GM21723 (cell line): ENCODE data around the gene ABLIM1.

Experiments
- ATAC-seq: cut with Tn5 transposase; IDR thresholded peaks from one replicate; pipeline ENCODE4 v1.9.1; 2021; ENCODE audit warnings: mild to moderate bottlenecking, moderate library complexity; ENCODE audit not compliant: unreplicated experiment

Gene ABLIM1

DNA sequence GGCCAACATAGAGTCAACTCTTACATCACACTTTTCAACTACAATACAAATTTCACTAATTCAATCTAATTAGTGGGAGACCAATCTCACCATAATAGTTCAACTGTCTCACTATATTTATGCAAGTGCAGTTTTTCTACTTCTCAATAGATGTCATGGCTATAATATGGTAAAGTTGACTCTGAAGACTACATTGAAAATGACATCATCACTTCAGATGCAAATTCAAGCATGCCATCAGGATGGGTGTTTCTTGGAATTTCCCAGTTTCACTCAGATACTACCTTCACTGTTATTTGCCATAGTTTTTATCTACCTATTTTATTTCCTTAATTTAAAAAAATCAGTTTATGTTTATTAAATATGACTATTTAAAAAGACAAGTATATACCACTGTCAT is 67.1 kb downstream of the ABLIM1 start:
- no peak for ATAC-seq

DNA sequence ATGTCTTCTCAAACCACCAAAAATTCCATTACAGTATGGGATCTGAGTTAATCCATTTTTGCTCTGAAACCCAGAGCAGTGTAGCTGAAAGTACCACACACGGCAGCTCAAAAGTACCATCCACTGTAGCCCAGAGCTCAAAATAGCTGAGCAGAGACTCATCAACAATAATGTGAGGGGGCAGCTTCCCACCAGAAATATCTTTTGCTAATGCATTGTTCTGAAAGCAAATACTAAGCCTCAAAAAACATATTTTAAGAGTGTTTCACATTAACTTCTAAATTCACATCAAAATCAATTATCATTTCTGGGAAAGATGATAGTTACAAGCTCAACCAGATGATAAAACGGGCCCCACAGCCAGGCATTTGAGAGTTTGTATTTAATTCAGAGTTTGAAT is 73.7 kb downstream of the ABLIM1 start:
- no peak for ATAC-seq

DNA sequence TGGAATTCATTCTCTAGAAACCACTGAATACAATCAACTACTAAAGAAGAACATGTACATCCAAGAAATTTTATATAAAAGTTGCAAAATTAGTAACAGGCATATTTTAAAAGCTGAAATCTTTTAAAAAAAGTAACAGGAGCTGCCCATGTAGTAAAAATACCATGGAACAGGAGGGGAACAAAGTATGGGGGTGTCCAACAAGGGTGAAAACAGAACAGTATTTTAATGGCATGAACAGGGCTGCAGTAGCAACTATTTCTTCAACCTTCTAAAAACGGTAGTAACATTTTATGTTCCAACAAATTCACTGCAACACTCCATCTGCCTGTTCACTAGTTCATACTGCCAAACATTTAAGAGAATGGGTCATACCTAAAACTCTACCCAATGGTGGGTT is 77.0 kb downstream of the ABLIM1 start:
- ATAC-seq = no peak

DNA sequence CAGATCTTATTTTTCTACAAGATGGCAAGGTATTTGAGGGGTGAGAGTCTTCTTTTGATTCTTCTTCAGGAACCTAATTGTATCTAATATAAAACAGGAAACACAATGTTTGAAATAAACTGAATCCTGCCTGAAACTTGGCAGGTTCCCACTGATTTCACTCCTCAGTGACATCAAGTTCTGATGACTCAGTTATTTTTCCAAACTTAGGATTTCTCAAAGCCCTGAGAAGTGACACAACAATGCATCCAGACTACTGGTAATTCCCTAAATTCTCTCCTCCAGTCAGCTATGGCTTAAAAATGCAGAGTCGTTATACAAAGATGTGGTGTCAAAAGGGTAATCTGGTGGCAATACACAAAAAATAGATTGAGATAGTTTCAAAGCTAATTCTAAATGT is 80.9 kb downstream of the ABLIM1 start:
- ATAC-seq = no peak

DNA sequence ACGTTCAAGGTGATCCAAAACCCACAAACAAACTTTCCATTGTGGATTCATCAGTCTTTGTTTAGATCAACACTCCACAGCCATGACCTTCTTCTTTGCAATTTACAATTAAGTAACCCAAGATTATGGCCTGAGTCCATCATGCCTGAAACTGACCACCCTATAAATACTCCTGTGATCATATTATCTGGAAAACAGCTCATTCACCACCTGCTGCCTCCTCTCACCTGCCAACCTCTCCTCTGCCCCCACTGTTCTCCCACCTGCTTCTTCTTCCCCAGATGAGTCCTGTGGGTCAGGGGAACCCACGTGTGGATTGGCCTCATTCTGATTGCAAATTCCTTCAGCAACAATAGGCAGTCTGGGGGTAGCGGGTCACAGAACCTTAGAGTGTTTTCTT is 81.4 kb downstream of the ABLIM1 start:
- no peak for ATAC-seq

DNA sequence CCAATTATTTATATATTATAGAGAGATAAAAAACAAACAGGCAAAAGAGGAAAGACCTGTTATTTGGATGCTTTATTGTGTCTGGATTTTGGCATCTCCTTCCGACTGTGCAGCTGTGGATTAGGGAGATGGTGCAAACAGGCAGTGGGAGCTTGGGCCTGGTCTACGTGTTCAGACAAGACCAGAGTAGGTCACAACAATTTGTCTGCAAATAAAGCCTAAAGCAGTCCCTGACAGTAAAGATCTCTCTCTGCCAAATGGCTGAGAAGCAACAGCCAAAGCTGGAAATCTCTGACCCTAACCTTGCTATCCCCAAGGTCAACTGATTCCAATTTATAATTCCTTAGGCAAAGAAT is 82.0 kb downstream of the ABLIM1 start:
- no peak for ATAC-seq

DNA sequence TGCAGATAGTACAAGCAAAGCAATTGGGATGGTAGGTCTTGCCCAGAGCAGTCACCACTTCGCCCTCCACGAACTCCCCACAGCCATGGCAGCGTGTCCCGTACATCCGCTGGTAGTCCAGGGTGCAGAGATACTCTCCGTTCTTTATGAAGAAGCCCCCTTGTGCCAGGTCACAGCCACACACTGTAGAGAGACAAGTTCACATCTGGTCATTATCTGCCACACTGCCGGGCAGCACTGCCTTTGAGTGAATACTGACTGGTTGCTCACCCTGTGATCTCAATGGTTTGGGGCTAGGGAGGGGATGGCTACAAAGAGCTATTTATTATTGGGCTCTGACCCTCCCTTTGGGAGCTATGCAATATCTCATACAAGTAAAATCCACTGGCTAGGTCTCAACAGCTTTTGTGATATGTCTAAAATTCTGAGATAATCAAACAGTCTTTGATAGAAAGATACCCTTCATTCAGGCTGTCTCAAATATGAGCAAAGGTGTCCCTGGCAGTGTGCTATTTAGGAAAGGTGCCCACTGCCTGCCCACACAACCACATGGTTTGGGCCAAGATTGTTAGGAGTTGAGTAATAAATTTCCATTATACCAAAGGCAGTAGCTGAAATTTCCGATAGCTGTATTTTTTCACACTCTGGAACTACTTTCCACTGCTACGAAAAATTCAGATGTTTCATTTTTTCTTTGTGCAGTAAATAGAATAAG is 82.5 kb downstream of the ABLIM1 start:
- ATAC-seq = no peak

DNA sequence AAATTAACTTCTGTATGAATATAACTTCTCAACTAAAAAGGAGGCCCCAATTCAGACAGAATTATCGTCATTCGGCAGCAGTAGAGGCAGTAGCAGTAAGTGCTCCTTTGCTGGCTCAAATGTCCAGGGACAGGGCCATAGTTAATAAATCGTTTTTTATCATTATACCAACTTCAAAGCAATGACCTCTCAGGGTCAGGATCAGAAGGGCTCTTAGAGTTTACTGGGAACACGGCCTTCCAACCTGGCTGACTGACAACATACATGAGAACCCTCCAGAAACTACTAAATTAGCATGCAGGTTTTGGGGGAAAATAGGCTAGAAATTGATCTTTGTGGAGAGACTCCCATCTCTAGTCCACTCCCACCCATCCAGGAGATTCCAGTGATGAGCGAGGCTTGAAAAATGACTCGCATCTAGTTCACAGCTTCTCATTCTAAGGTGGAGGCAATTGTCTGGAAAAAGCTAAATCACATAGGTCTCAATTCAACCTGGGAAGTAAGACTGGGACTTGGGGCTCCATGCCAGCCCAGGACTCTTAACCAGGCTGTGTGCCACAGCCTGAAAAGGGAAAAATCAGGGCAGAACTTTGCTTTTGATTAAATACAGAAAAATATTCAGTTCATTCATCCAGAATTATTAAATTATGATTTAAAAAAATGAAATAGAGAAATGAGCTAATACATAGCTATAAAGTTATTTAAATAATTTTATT is 84.6 kb downstream of the ABLIM1 start:
- no peak for ATAC-seq

DNA sequence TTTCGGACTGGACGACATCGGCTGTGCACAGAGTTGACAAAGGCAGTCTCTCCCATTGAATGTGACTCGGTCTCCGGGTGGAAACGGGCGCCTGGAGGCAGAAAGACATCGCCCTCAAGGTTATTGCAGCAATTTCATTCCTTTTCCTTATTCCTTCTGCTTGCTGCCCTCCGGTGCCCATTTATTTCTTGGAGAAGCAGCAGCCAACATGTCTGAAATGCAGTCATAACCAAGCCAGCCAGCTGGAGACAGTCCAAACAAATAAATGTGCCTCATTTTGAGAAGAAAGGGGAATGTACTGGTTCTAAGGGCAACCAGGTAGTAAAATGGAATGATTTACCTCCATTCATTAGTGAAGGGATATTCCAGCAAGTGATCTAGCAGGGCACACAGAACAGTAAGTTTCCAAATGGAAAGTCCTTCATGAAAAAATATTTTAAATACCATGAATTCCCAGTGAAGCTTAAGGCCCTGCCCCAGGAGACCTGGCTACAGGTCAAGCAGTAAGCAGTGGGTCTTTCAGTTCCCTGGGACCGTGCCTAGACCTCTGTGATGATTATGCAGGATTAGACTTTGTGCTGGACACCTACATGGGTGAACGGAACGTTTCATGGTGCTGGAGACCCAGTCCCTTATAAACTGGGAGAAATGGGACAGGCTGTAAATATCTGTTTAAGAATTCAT is 86.6 kb downstream of the ABLIM1 start:
- no peak for ATAC-seq

DNA sequence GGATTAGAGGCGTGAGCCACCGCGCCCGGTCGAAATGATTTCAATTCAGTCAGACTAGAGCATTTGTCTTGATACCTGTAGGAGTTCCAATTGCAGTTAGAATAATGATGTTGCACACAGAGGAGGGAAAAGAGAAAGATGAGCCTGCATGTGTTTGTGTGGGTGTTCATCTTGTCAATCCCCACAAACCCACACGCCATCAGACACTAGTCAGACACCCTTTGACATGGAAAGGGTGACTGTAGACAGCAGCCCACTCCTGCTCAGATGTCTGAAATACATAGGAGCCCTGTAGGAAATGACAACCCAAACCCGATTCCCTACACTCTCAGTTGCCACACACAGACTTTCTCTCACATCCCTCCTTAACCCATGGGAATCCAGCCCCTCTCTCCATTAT is 92.0 kb downstream of the ABLIM1 start:
- ATAC-seq = no peak

DNA sequence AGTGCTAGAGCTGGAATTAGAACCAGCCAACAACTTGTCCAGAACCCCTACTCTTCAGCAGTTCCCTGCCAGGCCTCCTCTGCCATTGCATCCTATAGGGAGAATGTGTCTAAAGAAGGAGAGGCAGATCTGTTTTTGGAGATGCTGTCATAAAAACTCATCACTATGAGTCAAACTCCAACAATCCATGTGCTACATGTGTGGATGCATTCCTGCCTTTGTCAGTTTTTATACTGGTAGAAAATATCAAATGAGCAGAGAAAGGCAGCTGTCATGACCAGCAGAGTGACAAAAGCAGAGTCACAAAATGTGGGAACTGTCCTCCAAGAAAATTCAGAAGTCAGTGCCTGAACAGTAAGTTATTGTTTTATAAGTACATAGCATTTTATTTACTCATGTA is 93.0 kb downstream of the ABLIM1 start:
- no peak for ATAC-seq

DNA sequence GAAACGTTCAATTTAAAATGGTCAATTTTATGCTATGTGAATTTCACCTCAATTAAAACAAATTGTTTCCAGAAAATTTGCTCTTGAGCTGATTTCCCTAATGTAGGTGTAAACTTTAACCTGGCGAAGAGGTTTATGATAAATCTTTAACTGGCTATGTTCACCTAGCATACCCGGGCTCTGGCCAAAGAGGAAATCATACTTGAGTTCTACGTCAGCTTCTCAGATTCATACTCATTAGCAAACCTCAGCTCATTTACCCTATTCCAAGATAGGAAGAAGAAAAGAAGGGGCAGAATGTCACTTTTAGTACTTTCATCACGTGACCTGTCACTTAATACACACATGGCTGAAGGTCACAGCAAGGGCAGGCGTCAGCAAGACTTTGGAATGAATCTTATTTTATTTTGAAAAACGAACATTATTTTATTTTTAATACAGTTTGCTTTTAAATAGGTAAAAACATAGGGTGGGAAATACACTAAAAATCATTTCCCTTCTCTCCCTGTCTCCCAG is 97.0 kb downstream of the ABLIM1 start:
- no peak for ATAC-seq

DNA sequence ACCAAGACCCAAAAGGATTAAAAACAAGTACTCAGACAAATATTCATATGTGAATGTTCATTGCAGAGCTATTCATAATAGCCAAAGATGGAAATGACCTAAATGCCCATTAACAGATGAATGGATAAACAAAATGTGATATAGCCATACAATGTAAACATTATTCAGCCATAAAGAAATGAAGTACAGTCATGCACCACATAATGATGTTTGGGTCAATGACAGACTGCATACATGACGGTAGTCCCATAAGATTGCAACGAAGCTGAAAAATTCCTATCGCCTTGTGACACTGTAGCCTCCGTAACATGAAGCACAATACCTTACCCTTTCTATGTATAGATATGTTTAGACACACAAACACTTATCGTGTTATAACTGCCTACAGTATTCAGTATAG is 97.9 kb downstream of the ABLIM1 start:
- ATAC-seq = no peak

DNA sequence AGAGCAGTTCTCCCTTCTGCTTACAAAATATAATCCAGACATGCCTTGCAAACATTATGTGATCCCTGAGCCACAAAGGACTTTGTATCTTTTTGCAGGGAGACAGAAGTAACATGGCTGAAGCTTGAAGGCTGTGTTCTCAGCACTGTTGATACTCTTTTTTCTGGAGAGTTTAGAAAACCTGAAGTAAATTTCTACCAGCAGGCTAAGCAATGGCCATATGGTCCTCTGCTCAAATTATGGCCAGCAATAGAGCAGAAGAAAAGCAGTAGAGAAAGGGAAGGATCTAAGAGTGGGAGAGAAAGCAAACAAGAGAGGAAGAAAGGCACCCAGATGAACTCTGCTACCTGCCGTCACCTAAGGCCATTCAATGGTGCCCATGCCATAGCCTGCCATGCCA is 98.4 kb downstream of the ABLIM1 start:
- no peak for ATAC-seq

DNA sequence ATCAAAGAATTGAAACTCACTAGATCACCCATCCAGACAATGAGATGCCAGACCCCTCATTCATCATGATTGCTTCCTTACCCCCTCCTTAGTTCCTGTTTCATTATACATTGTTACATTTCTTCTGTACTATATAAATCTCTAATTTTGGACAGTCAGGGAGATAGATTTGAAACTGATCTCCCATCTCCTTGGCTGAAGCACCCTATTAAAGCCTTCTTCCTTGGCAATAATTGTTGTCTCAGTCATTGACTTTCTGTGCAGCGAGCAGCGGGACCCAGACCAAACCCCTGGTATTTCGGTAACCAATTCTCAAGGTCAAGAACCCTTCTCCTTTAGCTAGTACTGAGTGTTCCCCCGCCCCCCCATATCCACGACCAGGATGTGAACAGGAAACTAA is 100.2 kb downstream of the ABLIM1 start:
- no peak for ATAC-seq

DNA sequence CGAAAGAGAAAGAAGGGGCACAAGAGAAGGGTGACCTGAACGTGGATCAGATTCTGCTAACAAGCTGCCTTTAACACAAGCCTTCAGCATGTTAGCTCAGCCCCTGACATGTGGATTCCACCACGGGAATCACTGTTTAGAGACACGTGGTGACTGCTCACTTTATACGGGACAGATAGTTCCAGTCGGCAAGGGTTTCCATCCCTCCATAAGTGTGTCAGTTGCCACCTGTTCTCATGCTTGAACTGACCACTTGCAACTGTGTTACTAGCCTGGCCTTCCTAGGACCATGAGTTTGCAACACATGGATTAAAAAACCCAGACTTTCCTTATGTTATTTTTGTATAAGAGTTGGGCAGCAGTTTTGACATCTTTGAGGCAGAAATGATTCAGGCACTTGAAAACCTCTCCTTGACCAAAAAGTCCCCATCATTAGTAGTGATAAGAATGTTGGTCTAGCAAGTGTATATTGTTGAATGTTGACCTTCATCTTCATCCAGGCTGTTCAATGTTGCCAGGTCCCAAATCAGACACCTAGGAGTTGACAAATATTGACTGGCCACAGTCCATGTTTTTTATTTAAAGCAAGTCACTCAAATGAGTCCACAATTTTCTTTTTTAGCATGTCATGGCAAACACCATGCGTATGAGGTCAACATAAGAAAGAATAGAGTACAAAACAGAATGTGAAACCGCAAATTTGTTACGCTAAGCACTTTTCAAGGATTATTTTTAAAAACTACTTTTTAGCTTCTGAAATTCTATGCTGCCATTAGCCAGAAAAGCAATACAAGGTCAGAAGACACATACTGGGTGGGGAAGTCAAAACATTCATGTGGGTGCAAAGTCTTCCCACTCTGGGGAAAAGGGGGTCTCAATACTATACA is 101.6 kb downstream of the ABLIM1 start:
- no peak for ATAC-seq

DNA sequence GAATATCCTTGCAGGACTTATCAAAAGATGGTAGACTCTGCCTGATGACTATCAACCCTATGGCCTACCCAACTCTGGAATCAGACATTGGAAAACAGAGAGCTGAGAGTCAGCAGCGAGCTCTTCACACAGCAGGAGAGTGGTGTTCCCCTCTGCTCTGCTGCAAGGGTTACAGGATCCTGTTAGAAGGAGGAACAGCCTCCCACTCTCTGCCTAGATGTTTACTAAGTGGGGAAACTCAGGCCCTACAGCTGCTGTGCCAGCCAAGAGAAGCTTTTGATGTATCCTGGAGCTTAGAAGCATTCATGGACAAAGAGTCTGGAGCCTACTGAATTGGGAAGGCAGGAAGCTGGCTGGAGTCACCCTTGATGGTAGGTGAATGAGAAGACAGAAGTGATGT is 104.6 kb downstream of the ABLIM1 start:
- ATAC-seq = no peak

DNA sequence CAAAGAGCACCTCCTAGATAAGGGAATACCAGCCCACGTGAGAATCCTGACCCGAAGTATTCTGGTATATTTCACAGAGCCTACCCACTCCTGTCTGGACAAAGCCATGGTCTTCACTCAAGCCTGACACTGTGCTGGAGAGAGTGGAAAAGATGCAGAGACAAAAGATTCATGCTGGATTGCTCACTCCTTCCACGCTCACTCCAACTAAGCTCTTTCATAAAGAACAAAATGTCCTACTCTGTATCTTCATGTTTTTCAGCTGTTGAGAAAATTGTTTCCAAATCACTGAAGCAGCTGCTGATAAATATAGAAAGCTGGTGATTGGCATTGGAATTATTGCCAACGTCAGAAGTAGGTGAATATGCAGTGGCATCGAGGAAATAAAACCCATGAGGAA is 106.0 kb downstream of the ABLIM1 start:
- ATAC-seq = no peak

DNA sequence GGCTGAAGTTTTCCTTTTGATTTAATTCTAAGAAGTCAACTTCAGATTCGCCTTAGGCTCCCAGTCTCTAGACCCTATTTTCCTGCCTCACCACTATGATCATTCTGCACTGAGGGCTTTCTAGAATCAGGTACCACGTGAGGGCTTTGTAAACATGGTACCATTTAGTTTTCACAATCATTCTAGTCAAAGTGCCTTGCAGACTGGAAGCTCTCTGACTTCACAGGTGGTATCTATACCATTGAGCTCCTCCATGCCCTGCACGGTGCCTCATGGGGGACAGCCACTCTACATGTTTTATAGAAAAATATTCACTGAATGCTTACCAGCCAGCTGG is 106.5 kb downstream of the ABLIM1 start:
- no peak for ATAC-seq

DNA sequence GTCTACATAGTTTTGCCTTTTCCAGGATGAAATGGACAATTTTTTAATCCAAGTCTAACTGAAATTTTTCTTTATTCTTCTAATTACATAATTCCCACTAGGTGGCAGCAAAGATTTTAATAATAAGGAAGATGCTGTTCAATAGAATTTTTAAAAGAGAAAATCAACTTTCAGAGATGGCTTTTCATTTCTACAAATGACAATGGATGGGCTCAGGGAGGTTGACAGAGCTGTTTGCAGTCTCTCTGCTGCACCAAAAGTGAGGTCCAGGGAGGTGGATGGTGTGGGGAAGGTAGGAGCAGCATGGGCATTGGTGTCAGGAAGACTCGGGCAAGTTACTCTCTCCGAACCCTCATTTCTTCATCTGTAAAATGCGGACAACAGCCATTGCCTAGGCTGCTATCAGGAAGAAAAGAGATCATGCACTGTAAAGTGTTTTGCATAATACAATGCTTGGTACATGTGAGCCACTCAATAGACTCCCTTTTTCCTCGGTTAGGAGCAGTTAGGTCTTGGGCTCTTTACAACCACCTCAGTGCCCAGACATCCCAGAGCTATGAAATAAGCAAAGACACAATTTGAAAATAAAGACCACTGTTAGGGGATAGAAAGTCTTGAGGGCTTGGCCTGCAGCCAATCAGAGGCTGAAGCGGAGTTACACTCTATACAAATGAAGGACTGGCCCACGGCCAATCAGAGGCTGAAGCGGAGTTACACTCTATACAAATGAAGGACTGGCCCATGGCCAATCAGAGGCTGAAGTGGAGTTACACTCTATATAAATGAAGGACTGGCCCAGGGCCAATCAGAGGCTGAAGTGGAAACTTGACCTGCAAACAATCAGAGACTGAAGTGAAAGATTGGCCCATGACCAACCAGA is 107.1 kb downstream of the ABLIM1 start:
- ATAC-seq = no peak
